Measurements from ENCODE around the gene DLGAP4.

Gene DLGAP4

GRCh38 chr20:36384022-36384619 lies 78.0 kb downstream of the DLGAP4 start:
- peak in 1 of 2 donors; percentile 8 for DNase-seq (ENCODE audit: low read depth in 2 of 2)

- DNase-seq (ENCODE audit: low read depth in 2 of 2), result no peak
Measured at GRCh38 chr20:36385503-36385902, 79.4 kb downstream of the DLGAP4 start.

GRCh38 chr20:36386236-36386635 lies 80.1 kb downstream of the DLGAP4 start:
- no peak for DNase-seq (ENCODE audit: low read depth in 2 of 2)

GRCh38 chr20:36390269-36390668 lies 84.1 kb downstream of the DLGAP4 start:
- DNase-seq (ENCODE audit: low read depth in 2 of 2), result no peak

- no peak for DNase-seq (ENCODE audit: low read depth in 2 of 2)
Measured at GRCh38 chr20:36390719-36391415, 84.7 kb downstream of the DLGAP4 start.

GRCh38 chr20:36391456-36391855 lies 85.3 kb downstream of the DLGAP4 start:
- no peak for DNase-seq (ENCODE audit: low read depth in 2 of 2)

GRCh38 chr20:36391955-36392354 lies 85.8 kb downstream of the DLGAP4 start:
- no peak for DNase-seq (ENCODE audit: low read depth in 2 of 2)

- DNase-seq (ENCODE audit: low read depth in 2 of 2), result no peak
Measured at GRCh38 chr20:36392989-36393388, 86.8 kb downstream of the DLGAP4 start.

GRCh38 chr20:36394340-36394965 lies 88.3 kb downstream of the DLGAP4 start:
- no peak for DNase-seq (ENCODE audit: low read depth in 2 of 2)

GRCh38 chr20:36396340-36396739 lies 90.2 kb downstream of the DLGAP4 start:
- DNase-seq (ENCODE audit: low read depth in 2 of 2), result no peak

- no peak for DNase-seq (ENCODE audit: low read depth in 2 of 2)
Measured at GRCh38 chr20:36396847-36397630, 90.9 kb downstream of the DLGAP4 start.

GRCh38 chr20:36398515-36398914 lies 92.4 kb downstream of the DLGAP4 start:
- no peak for DNase-seq (ENCODE audit: low read depth in 2 of 2)

- peak in 1 of 2 donors; percentile 38 for DNase-seq (ENCODE audit: low read depth in 2 of 2)
Measured at GRCh38 chr20:36399147-36399968, 93.2 kb downstream of the DLGAP4 start.

- no peak for DNase-seq (ENCODE audit: low read depth in 2 of 2)
Measured at GRCh38 chr20:36399969-36400545, 93.9 kb downstream of the DLGAP4 start.

- DNase-seq (ENCODE audit: low read depth in 2 of 2), result no peak
Measured at GRCh38 chr20:36400909-36401735, 95.0 kb downstream of the DLGAP4 start.

GRCh38 chr20:36402708-36403107 lies 96.6 kb downstream of the DLGAP4 start:
- DNase-seq (ENCODE audit: low read depth in 2 of 2), result no peak

GRCh38 chr20:36404435-36404978 lies 98.4 kb downstream of the DLGAP4 start:
- DNase-seq (ENCODE audit: low read depth in 2 of 2), result no peak

- DNase-seq (ENCODE audit: low read depth in 2 of 2), result no peak
Measured at GRCh38 chr20:36405255-36405654, 99.1 kb downstream of the DLGAP4 start.

GRCh38 chr20:36407199-36407733 lies 101.1 kb downstream of the DLGAP4 start:
- no peak for DNase-seq (ENCODE audit: low read depth in 2 of 2)

- no peak for DNase-seq (ENCODE audit: low read depth in 2 of 2)
Measured at GRCh38 chr20:36408219-36408618, 102.1 kb downstream of the DLGAP4 start.
